AG09319 (cell line): ENCODE measurements around the gene FUBP3.
"Not testable (repeated sequence)": the region's sequence is repeated elsewhere in the genome, so short reads cannot be mapped to it uniquely, and the experiment has no call there.

Experiments used
- DNase-seq: peaks from one replicate; pipeline ENCODE4 v3.0.0-alpha.2; 2010; ENCODE audit warnings: low read depth; ENCODE audit errors: extremely low read depth
- CTCF ChIP-seq: IDR thresholded peaks from 2 replicates; pipeline ENCODE4 v1.5.1; 2011; ENCODE audit warnings: low read depth, mild to moderate bottlenecking, inconsistent platforms, low read length, moderate library complexity

FUBP3 gene

GRCh38 chr9:130556396-130557076, 22.8 kb upstream of the FUBP3 start:
- TF ChIP-seq CTCF = no peak
- DNase-seq = no peak

- no peak for TF ChIP-seq CTCF
- no peak for DNase-seq
These were observed 22.3 kb upstream of the FUBP3 start for GRCh38 chr9:130557077-130557468.

GRCh38 chr9:130561056-130561455, 18.3 kb upstream of the FUBP3 start:
- TF ChIP-seq CTCF = no peak
- no peak for DNase-seq

- not testable (repeated sequence) for DNase-seq
These were observed 16.9 kb upstream of the FUBP3 start for GRCh38 chr9:130562525-130562924.

GRCh38 chr9:130563797-130564196, 15.6 kb upstream of the FUBP3 start:
- no peak for DNase-seq
- no peak for TF ChIP-seq CTCF

- no peak for TF ChIP-seq CTCF
- no peak for DNase-seq
These were observed 13.6 kb upstream of the FUBP3 start for GRCh38 chr9:130565792-130566191.

- DNase-seq = no peak
- no peak for TF ChIP-seq CTCF
These were observed 9.2 kb upstream of the FUBP3 start for GRCh38 chr9:130570208-130570607.

GRCh38 chr9:130575514-130575913, 3.9 kb upstream of the FUBP3 start:
- DNase-seq = no peak
- TF ChIP-seq CTCF = no peak
